ENCODE data around the gene DPYSL4.

Gene DPYSL4

GRCh38 chr10:132163826-132164515 is 22.8 kb upstream of the DPYSL4 start:
- no peak for DNase-seq (ENCODE audit: low spot score)

- no peak for DNase-seq (ENCODE audit: low spot score)
Measured at GRCh38 chr10:132164761-132165278, 21.9 kb upstream of the DPYSL4 start.

- no peak for DNase-seq (ENCODE audit: low spot score)
Measured at GRCh38 chr10:132165416-132165980, 21.2 kb upstream of the DPYSL4 start.

GRCh38 chr10:132166216-132166950 is 20.4 kb upstream of the DPYSL4 start:
- no peak for DNase-seq (ENCODE audit: low spot score)

GRCh38 chr10:132167041-132167674 is 19.6 kb upstream of the DPYSL4 start:
- no peak for DNase-seq (ENCODE audit: low spot score)

- DNase-seq (ENCODE audit: low spot score), result no peak
Measured at GRCh38 chr10:132167976-132168375, 18.8 kb upstream of the DPYSL4 start.

GRCh38 chr10:132168571-132169030 is 18.1 kb upstream of the DPYSL4 start:
- DNase-seq (ENCODE audit: low spot score), result no peak

GRCh38 chr10:132169031-132169765 is 17.6 kb upstream of the DPYSL4 start:
- no peak for DNase-seq (ENCODE audit: low spot score)

- DNase-seq (ENCODE audit: low spot score), result no peak
Measured at GRCh38 chr10:132169766-132170560, 16.8 kb upstream of the DPYSL4 start.

GRCh38 chr10:132170561-132171361 is 16.0 kb upstream of the DPYSL4 start:
- DNase-seq (ENCODE audit: low spot score), result no peak

GRCh38 chr10:132172091-132173066 is 14.4 kb upstream of the DPYSL4 start:
- peak; percentile 39 for DNase-seq (ENCODE audit: low spot score)

GRCh38 chr10:132173185-132173584 is 13.6 kb upstream of the DPYSL4 start:
- no peak for DNase-seq (ENCODE audit: low spot score)

- no peak for DNase-seq (ENCODE audit: low spot score)
Measured at GRCh38 chr10:132174237-132174636, 12.5 kb upstream of the DPYSL4 start.

- no peak for DNase-seq (ENCODE audit: low spot score)
Measured at GRCh38 chr10:132175408-132175807, 11.3 kb upstream of the DPYSL4 start.

- DNase-seq (ENCODE audit: low spot score), result no peak
Measured at GRCh38 chr10:132175907-132176581, 10.7 kb upstream of the DPYSL4 start.

- DNase-seq (ENCODE audit: low spot score), result no peak
Measured at GRCh38 chr10:132176623-132177500, 9.9 kb upstream of the DPYSL4 start.

GRCh38 chr10:132178046-132178445 is 8.7 kb upstream of the DPYSL4 start:
- DNase-seq (ENCODE audit: low spot score), result no peak
